Activated CD8-positive, alpha-beta memory T cell treated with anti-CD3 and anti-CD28 coated beads, Interleukin-2, amount 50 U/mL, for 1 hour (primary cell): ENCODE measurements around the gene SNAP29.
"Not testable (repeated sequence)": the region's sequence is repeated elsewhere in the genome, so short reads cannot be mapped to it uniquely, and the experiment has no call there.

Experiments
- DNase-seq: peaks from one replicate; pipeline ENCODE4 v3.0.0-alpha.2; 2020; ENCODE audit errors: extremely low read depth

The SNAP29 gene

DNA sequence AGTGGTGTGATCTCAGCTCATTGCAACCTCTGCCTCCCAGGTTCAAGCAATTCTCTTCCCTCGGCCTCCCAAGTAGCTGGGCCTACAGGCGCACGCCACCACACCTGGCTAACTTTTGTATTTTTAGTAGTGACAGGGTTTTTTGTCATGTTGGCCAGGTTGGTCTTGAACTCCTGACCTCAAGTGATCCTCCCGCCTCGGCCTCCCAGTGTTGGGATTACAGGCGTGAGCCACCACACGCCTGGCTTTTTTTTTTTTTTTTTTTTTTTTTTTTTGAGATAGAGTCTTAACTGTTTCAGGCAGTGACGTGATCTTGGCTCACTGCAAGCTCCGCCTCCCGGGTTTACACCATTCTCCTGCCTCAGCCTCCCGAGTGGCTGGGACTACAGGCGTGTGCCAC is 71.6 kb downstream of the SNAP29 start:
- DNase-seq: not testable (repeated sequence)

GRCh38 chr22:20931126-20931654 is 72.4 kb downstream of the SNAP29 start:
- DNase-seq: no peak

DNA sequence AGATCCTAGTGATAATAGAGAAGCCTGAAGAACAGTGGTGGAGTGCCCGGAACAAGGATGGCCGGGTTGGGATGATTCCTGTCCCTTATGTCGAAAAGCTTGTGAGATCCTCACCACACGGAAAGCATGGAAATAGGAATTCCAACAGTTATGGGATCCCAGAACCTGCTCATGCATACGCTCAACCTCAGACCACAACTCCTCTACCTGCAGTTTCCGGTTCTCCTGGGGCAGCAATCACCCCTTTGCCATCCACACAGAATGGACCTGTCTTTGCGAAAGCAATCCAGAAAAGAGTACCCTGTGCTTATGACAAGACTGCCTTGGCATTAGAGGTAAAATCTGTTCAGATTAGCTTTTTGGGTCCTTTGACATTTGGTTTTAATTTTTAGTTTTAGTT is 75.1 kb downstream of the SNAP29 start:
- DNase-seq: no peak

DNA sequence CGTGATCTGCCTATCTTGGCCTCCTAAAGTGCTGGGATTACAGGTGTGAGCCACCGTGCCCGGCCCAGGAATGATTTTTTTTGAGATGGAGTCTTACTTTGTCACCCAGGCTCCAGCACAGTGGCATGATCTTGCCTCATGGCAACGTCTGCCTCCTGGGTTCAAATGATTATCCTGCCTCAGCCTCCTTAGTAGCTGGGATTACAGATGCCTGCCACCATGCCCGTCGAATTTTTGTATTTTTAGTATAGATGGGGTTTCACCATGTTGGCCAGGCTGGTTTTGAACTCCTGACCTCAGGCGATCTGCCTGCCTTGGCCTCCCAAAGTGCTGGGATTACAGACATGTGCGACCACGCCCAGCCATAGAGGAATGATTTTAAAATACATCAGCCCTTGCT is 76.2 kb downstream of the SNAP29 start:
- DNase-seq: not testable (repeated sequence)

DNA sequence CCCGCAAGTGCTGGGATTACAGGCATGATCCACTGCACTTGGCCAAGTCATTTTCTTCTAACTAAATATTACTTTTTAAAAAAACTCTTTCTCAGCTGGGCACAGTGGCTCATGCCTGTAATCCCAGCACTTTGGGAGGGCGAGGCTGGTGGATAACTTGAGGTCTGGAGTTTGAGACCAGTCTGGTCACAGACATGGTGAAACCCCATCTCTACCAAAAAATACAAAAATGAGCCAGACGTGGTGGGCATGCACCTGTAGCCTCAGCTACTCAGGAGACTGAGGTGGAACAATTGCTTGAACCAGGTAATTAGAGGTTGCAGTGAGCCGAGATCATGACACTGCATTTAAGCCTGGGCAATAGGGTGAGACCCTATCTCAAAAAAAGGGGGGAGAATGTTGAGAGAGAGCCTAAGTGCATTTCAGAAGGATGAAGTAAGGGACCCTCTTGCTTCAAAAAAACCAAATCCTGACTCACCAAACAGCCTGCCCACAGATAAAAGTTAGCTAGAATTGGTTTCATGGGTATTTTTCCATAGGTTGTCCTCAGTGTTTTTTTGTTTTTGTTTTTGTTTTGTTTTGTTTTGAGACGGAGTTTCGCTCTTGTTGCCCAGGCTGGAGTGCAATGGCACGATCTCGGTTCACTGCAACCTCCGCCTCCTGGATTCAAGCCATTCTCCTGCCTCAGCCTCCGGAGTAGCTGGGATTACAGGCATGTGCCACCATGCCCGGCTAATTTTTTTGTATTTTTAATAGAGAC is 77.2 kb downstream of the SNAP29 start:
- DNase-seq: not testable (repeated sequence)

GRCh38 chr22:20937031-20937793 is 78.4 kb downstream of the SNAP29 start:
- no peak for DNase-seq

GRCh38 chr22:20937794-20938671 is 79.2 kb downstream of the SNAP29 start:
- no peak for DNase-seq

- not testable (repeated sequence) for DNase-seq
These were observed 80.8 kb downstream of the SNAP29 start for GRCh38 chr22:20939457-20940185.

DNA sequence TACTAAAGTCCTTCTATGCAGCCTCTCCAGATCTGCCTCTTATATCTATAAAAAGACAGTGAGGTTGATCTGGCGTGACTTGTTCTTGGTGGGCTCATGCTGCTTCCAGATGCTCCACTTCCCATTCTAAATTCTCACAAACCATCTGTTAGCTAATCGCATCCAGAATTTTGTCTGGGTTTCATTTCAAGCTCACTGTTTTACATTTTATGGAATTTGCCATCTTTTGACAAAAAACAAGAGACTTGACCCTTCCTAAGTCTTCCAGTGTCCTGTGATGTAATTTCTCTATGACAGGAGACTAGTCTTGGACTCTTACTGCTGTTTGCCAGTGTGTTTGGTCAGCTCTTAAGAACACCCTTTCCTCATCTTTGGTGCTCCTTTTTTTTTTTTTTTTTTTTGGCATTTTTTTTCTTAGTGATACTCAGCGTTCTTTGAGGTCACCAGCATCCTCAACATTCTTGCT is 81.4 kb downstream of the SNAP29 start:
- no peak for DNase-seq
